Muscle layer of duodenum (tissue), 2 donors: ENCODE results near the gene YIPF5.
A peak's percentile ranks its signal among the peaks of the same experiment; 100 is the strongest.

Source experiments
- H3K27ac ChIP-seq: one replicate; pipeline ENCODE4 v1.7.0; 2013; ENCODE audit warnings: mild to moderate bottlenecking, low read length
- H3K27me3 ChIP-seq: one replicate; pipeline ENCODE4 v1.7.0; 2013; ENCODE audit warnings: low read depth, mild to moderate bottlenecking, control low read depth, low read length
- H3K36me3 ChIP-seq, 2 donors: one replicate each; pipeline ENCODE4 v1.7.0; 2013; ENCODE audit warnings: low read length in 2 of 2, control low read depth in 1 of 2, mild to moderate bottlenecking in 1 of 2; ENCODE audit not compliant: insufficient read depth in 2 of 2, control insufficient read depth in 1 of 2
- H3K4me1 ChIP-seq, 2 donors: one replicate each; pipeline ENCODE4 v1.7.0; 2013; ENCODE audit warnings: low read length in 2 of 2, mild to moderate bottlenecking in 2 of 2, control low read depth in 1 of 2, moderate library complexity in 1 of 2; ENCODE audit not compliant: insufficient read depth in 2 of 2, control insufficient read depth in 1 of 2
- H3K4me3 ChIP-seq, 2 donors: one replicate each; pipeline ENCODE4 v1.7.0; 2013; ENCODE audit warnings: low read length in 2 of 2, low read depth in 1 of 2, mild to moderate bottlenecking in 1 of 2
- H3K9me3 ChIP-seq, 2 donors: one replicate each; pipeline ENCODE4 v1.7.0; 2013; ENCODE audit warnings: low read length in 2 of 2, control low read depth in 1 of 2, mild to moderate bottlenecking in 1 of 2; ENCODE audit not compliant: control insufficient read depth in 1 of 2
- donor health status: healthy.

The YIPF5 gene

DNA sequence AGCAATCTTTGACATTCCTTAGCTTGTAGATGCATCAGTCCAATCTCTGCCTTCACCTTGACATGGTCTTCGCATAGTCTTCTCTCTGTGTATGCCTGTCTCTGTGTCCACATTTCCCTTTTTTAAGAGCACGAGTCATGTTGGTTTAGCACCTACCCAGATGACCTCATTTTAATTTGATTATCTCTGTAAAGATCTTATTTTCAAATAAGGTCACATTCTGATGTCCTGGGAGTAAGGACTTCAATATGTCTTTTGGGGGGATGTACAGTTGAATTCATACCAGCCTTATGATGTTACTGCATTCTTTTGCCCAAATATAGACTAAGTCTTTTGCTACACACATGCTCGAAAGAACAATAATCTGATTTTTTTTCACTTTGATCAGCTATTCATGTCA, 7.1 kb upstream of the YIPF5 start:
- Histone ChIP-seq H3K4me1 (no peaks in the 10 kb centered on the region), H3K27me3 (no peaks in the 10 kb centered on the region), H3K36me3 (no peaks in the 10 kb centered on the region), H3K4me3 (no peak overlapping the region), H3K27ac (no peak overlapping the region), H3K9me3 (no peaks in the 10 kb centered on the region)

GRCh38 chr5:144173766-144174165, 3.3 kb upstream of the YIPF5 start:
- Histone ChIP-seq H3K4me1 (peaks cover 0 to 11% of the 10 kb centered on the region in 2 donors), H3K36me3 (peaks cover under 1 to 4% of the 10 kb centered on the region in 2 donors), H3K9me3 (no peaks in the 10 kb centered on the region), H3K27ac (no peak overlapping the region), H3K4me3 (no peak overlapping the region), H3K27me3 (no peaks in the 10 kb centered on the region)

DNA sequence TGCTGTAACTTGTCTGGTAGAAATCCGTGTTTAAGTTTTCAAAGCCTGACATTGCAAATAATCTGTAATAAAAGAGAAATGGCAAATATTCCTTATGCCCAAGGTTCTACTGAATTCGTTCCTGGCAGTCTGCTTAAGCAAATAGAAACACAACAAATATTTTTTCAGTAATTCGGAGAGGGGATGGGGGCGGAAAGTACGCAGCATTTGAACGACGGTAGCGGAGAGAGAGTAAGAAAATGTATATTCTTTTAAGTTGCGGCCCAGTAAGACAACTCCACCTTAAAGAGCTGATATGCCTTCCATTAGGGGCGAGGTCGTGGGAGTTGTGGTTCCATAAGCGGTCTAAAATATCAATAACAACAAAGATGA, 569 bp downstream of the YIPF5 start:
- no peaks in the 10 kb centered on the region for H3K27me3 ChIP-seq
- peak overlapping the region; percentile 91 to 99 for H3K4me3 ChIP-seq
- H3K4me1 ChIP-seq: peaks cover 0 to 19% of the 10 kb centered on the region in 2 donors
- peaks cover 20% of the 10 kb centered on the region in 2 donors for H3K36me3 ChIP-seq
- H3K27ac ChIP-seq: peak overlapping the region; percentile 83
- no peaks in the 10 kb centered on the region for H3K9me3 ChIP-seq

DNA sequence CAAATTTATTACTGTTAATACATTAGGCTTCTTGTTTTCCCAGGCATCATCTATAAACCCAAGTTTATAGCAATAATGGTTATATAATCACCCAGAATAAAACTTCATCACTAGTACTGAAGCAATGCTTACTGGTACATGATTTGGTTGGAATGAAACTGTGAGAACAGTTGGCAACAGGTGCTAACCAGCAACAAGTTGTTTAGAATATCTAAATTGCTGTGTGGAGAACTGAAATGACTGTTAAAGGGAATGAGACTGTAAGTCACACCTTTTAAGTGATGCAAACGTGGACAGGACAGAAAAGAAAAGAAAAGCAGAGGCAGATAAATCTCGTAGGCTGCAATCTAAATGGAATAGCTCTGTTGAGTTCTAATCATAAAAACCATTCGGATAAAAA, 2.5 kb downstream of the YIPF5 start:
- Histone ChIP-seq H3K27me3 (no peaks in the 10 kb centered on the region), H3K4me3 (no peak overlapping the region), H3K36me3 (peaks cover 30 to 34% of the 10 kb centered on the region in 2 donors), H3K9me3 (no peaks in the 10 kb centered on the region), H3K4me1 (peaks cover 0 to 19% of the 10 kb centered on the region in 2 donors), H3K27ac (no peak overlapping the region)

- H3K27me3 ChIP-seq: no peaks in the 10 kb centered on the region
- peaks cover 32 to 47% of the 10 kb centered on the region in 2 donors for H3K36me3 ChIP-seq
- peaks cover 0 to 19% of the 10 kb centered on the region in 2 donors for H3K4me1 ChIP-seq
Measured at GRCh38 chr5:144166696-144167095, 3.8 kb downstream of the YIPF5 start.

DNA sequence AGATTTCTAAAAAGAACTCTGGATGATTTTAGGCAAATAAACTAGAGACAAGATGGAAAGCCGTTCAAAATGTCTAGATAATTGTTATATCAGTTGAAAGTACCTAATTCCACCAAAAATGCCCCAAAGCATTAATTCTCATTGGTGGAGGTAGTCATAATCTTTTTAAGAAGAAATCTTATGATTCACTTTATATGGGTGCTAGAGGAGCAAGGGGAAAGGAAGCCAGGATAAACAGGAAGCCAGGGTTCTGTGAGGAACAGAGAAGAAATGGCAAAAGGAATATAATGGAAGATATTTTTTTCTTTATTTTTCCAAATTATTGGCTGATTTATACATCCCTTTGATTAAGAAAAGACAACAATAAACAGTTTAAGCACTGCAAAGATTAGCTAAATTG, 7.8 kb downstream of the YIPF5 start:
- H3K4me1 ChIP-seq: no peaks in the 10 kb centered on the region
- H3K9me3 ChIP-seq: no peaks in the 10 kb centered on the region
- H3K4me3 ChIP-seq: no peak overlapping the region
- H3K27me3 ChIP-seq: no peaks in the 10 kb centered on the region
- peaks cover 43 to 51% of the 10 kb centered on the region in 2 donors for H3K36me3 ChIP-seq
- no peak overlapping the region for H3K27ac ChIP-seq

More at GRCh38 chr5:144166696-144167095, 3.8 kb downstream of the YIPF5 start:
- Histone ChIP-seq H3K9me3 (no peaks in the 10 kb centered on the region), H3K4me3 (no peak overlapping the region), H3K27ac (no peak overlapping the region)

DNA sequence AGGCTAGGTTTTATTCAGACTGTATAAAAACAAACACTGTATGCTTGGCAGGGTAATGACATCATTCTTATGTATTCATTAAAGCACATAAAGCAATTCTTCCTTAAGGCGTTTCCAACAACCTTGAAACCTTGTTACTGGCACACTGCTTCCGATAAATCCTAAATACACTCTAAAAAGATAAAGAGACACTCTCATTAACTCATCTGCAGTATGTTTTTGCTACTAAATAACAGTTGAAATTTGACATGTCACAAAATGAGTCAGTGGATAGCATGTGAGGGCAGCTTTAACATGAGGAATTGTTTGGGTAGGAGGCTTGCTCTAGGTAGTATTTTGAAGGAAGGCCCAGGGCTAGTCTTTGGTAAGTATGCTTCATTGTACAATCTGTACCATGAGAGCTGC, 13.7 kb downstream of the YIPF5 start:
- Histone ChIP-seq H3K9me3 (no peaks in the 10 kb centered on the region), H3K36me3 (peaks cover 12 to 23% of the 10 kb centered on the region in 2 donors), H3K27ac (no peak overlapping the region), H3K4me1 (no peaks in the 10 kb centered on the region), H3K4me3 (no peak overlapping the region), H3K27me3 (no peaks in the 10 kb centered on the region)

GRCh38 chr5:144151026-144151425, 19.4 kb downstream of the YIPF5 start:
- no peak overlapping the region for H3K4me3 ChIP-seq
- H3K9me3 ChIP-seq: no peaks in the 10 kb centered on the region
- H3K4me1 ChIP-seq: no peaks in the 10 kb centered on the region
- H3K36me3 ChIP-seq: no peaks in the 10 kb centered on the region
- H3K27ac ChIP-seq: no peak overlapping the region
- H3K27me3 ChIP-seq: no peaks in the 10 kb centered on the region

DNA sequence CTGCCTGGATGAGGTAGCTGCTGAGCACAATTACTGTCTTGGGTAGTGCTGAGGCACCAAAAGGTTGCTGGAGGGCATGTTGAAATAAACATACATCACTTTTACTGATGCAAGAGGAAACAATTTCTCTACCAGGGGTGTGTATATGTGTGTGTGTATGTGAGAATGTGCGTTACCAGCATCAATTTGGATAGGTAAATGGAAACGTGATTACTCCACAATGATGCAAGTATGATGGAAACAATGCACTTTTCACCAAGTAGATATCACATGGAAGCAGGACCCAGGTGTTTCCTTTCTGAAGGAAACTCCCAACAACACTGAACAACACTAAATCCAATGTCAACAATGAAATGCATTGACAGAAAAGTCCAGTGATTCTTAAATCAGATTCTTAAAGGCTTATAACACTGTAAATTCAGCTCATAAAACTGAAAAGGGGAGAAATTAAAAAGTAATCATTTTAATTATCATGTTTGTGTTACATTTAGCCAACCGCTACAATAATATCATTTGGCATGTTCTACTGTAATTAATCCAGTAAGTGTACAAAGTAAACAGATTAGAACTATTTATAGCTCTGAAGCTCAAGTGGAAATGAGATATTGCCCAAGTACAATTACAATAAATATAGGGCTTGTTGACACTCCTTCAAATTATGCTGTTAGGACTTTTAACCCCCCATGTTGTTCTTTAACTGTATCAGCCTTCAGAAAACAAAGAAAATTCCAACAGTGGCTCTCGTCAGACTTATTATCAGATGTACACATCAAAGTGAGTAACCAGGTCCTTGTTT, 25.3 kb downstream of the YIPF5 start:
- no peak overlapping the region for H3K27ac ChIP-seq
- H3K36me3 ChIP-seq: no peaks in the 10 kb centered on the region
- no peaks in the 10 kb centered on the region for H3K9me3 ChIP-seq
- H3K4me3 ChIP-seq: no peak overlapping the region
- no peaks in the 10 kb centered on the region for H3K27me3 ChIP-seq
- no peaks in the 10 kb centered on the region for H3K4me1 ChIP-seq

DNA sequence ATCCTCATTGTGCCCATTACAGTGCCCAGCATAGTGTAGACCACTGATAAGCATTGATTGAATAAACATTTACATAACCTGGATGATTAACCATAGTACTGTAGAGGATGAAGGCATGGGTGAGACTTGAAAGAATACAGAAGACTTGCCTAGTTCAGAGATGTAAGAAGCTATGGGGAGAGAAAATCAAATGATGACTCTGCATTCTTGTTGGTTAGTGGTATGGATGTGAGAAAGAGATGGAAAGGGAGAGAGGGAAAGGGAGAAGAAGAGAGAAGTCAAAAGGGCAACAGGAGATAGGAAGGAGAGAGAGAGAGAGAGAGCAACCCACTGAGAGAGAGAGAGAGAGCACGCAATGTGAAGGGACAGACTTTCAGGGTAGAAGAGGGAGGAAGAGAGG, 26.8 kb downstream of the YIPF5 start:
- H3K27me3 ChIP-seq: no peaks in the 10 kb centered on the region
- H3K4me1 ChIP-seq: no peaks in the 10 kb centered on the region
- H3K9me3 ChIP-seq: no peaks in the 10 kb centered on the region
- no peaks in the 10 kb centered on the region for H3K36me3 ChIP-seq
- no peak overlapping the region for H3K4me3 ChIP-seq
- H3K27ac ChIP-seq: no peak overlapping the region

DNA sequence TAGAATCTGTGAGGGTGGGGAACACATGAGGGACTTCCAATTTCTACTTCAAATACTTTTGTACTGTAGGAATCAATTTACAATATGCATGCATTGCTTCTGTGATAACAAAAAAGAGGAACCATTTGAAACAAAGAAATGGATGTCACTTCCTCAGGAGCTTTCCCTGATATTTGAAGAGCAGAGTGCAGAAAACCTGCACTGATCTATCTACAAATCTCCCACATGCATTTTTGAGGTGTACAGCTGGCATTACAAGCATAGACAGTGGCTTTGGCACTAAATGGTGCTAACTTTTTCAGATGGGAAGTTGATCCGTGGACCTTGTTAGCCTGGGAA, 27.7 kb downstream of the YIPF5 start:
- Histone ChIP-seq H3K4me1 (no peaks in the 10 kb centered on the region), H3K36me3 (no peaks in the 10 kb centered on the region), H3K4me3 (no peak overlapping the region), H3K27me3 (no peaks in the 10 kb centered on the region), H3K9me3 (no peaks in the 10 kb centered on the region), H3K27ac (no peak overlapping the region)
